Activated CD8-positive, alpha-beta T cell treated with anti-CD3 and anti-CD28 coated beads, Interleukin-2, amount 10 ng/mL, durations not matched to agents 7 days and 5 days (primary cell): Measurements from ENCODE around the gene BTN1A1. TPM values are rescaled to one million over a fixed set of nuclear protein-coding genes. Genes with fewer than 3 reads are reported as not detected.
"Not testable (repeated sequence)": the region's sequence is repeated elsewhere in the genome, so short reads cannot be mapped to it uniquely, and the experiment has no call there.

Experiments used
- ATAC-seq: fragments of 150-1000 bp; cut with Tn5 transposase; one replicate; pipeline ENCODE4 v1.10.0; 2021; ENCODE audit warnings: moderate library complexity
- CTCF ChIA-PET: fragments of 350-600 bp; sonication (Branson Sonifier 250); formaldehyde crosslinking; loops from one replicate; lab custom pipeline; 2021; ENCODE audit warnings: antibody characterized with exemption; lab: Charles Lee
- POLR2A ChIA-PET: fragments of 350-600 bp; sonication (Branson Sonifier 250); formaldehyde crosslinking; loops from one replicate; lab custom pipeline; 2021; ENCODE audit warnings: antibody characterized with exemption; lab: Charles Lee
- DNase-seq: peaks from one replicate; pipeline ENCODE4 v3.0.0-alpha.2; 2020
- H3K27ac Mint-ChIP-seq: one replicate; pipeline ENCODE4 v1.8.0; 2021; ENCODE audit warnings: mild to moderate bottlenecking, mixed read lengths
- H3K27me3 Mint-ChIP-seq: one replicate; pipeline ENCODE4 v1.8.0; 2021; ENCODE audit warnings: low read depth, mixed read lengths
- H3K36me3 Mint-ChIP-seq: one replicate; pipeline ENCODE4 v1.8.0; 2021; ENCODE audit warnings: low read depth, mixed read lengths
- H3K4me1 Mint-ChIP-seq: one replicate; pipeline ENCODE4 v1.8.0; 2021; ENCODE audit warnings: low read depth, mixed read lengths
- H3K4me3 Mint-ChIP-seq: one replicate; pipeline ENCODE4 v1.8.0; 2021; ENCODE audit warnings: mild to moderate bottlenecking, mixed read lengths
- H3K9me3 Mint-ChIP-seq: one replicate; pipeline ENCODE4 v1.8.0; 2022; ENCODE audit warnings: mixed read lengths; ENCODE audit not compliant: insufficient read depth
- total RNA-seq, 2 experiments: library from RNA; stranded (reverse); gene quantifications; one replicate each; pipeline ENCODE4 v1.2.3, GENCODE V29; 2021

BTN1A1 gene
- total RNA-seq, 2 experiments from 2014 or later: not detected

DNA sequence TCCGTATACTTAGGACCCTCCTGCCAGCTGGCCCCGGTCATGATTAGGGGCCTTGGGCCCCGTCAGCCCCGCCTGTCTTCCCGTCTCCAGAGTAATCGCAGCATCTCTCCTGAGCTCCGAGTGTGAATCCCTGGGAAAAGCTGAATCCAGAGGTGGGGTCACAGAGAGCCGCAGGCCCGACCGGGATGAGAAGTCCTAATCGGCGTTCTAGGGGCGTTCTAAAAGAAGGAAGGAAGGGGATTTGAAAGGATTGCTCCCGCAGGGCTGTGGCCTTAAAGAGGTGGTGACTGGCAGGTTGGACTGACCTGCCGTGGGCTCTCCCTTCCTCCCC is 38.4 kb downstream of the BTN1A1 start:
- peaks cover 53% of the 10 kb centered on the region for H3K4me1 Mint-ChIP-seq

DNA sequence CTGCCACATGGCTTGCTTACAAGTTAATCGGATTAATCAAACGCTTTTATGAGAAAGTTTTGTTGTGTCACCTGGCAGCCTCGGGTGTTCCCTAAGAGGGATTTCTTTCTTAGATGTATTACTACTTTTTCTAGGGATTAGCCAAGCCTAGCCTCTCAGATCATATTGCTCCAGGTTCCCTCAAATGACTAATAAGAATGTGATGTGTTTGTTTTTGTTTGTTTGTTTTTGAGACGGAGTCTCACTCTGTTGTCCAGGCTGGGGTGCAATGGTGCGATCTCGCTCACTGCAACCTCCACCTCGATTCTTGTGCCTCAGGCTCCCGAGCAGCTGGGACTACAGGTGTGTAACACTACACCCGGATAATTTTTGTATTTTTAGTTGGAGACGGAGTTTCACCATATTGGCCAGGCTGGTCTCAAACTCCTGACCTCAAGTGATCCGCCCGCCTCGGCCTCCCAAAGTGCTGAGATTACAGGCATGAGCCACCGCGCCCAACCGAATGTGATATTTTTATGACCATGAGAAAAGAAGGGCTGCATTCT is 39.0 kb downstream of the BTN1A1 start:
- peaks cover 37% of the 10 kb centered on the region for H3K36me3 Mint-ChIP-seq
- peak overlapping the region; percentile 87 for H3K4me3 Mint-ChIP-seq
- POLR2A ChIA-PET: interaction anchor here (1.0 to 2.9 kb wide), 5 partner anchors 12 to 1326 kb away, joined by 4 to 17 read pairs (median 9); a partner anchor contains a TSS
- H3K4me1 Mint-ChIP-seq: peaks cover 53% of the 10 kb centered on the region
- ATAC-seq (no peak), DNase-seq (peak; percentile 18)
- CTCF ChIA-PET: interaction anchor here (0.8 to 2.7 kb wide), 3 partner anchors 17 to 197 kb away, joined by 3 to 17 read pairs (median 11); no protein-coding TSS in a partner anchor
- H3K27ac Mint-ChIP-seq: peak overlapping the region; percentile 99
- no peaks in the 10 kb centered on the region for H3K9me3 Mint-ChIP-seq
- peaks cover 2% of the 10 kb centered on the region for H3K27me3 Mint-ChIP-seq

More for the DNA sequence above, 38.4 kb downstream of the BTN1A1 start:
- ATAC-seq: no peak
- CTCF ChIA-PET: interaction anchor here (1.0 to 2.7 kb wide), 8 partner anchors 14 to 202 kb away, joined by 3 to 23 read pairs (median 4); no protein-coding TSS in a partner anchor
- DNase-seq: no peak
- Mint-ChIP-seq H3K27me3 (peaks cover 2% of the 10 kb centered on the region), H3K27ac (peak overlapping the region; percentile 99), H3K9me3 (no peaks in the 10 kb centered on the region), H3K36me3 (peaks cover 33% of the 10 kb centered on the region), H3K4me3 (peak overlapping the region; percentile 87)
- POLR2A ChIA-PET: interaction anchor here (0.9 to 3.0 kb wide), 15 partner anchors 12 to 1327 kb away, joined by 3 to 23 read pairs (median 9); a partner anchor contains a TSS

DNA sequence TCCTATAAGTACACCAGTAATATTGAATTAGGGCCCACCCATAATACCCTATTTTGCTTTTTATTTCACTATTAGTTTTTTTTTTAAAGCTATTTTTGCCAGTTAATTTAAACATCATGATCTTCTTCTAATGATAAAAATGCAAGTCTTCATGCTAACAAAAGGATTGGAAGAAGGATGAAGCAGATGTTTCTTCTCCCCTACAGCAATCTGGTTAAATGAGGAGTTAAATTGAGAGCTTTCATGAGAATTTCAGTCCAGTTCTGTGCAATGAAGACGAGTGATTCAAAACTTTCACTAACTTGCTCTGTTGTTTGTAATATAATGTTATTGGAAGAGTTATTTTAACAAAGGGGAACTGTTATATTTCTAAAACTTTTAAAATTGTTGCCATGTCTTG is 41.5 kb downstream of the BTN1A1 start:
- ChIA-PET CTCF (interaction anchor here (1.2 kb wide), 2 partner anchors 67 to 167 kb away, joined by 3 read pairs; no protein-coding TSS in a partner anchor), POLR2A (no interaction called here)
- Mint-ChIP-seq H3K27me3 (peaks cover 2% of the 10 kb centered on the region), H3K27ac (peak overlapping the region; percentile 21), H3K36me3 (peaks cover 56% of the 10 kb centered on the region), H3K4me1 (peaks cover 47% of the 10 kb centered on the region), H3K9me3 (no peaks in the 10 kb centered on the region), H3K4me3 (no peak overlapping the region)
- ATAC-seq (no peak), DNase-seq (no peak)

DNA sequence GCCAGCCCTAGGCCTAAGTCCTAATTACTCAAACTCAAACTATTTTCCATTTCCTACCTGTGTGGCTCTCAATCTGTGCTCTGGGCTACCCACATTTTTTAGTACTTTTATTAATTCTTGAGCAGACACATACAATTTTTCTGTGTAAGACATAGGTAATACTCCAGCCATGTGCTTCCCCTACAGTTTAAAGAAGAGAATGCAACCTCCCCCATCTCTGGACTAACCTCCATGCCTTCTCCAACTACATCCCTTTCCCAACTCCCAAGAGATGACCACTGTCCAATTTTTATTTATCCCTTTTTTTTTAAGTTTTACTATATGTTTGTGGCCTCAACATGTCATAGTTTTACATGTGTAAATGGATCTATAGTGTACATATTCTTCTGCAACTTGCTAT is 43.9 kb downstream of the BTN1A1 start:
- H3K9me3 Mint-ChIP-seq: no peaks in the 10 kb centered on the region
- ChIA-PET CTCF (no interaction called here), POLR2A (no interaction called here)
- H3K36me3 Mint-ChIP-seq: peaks cover 53% of the 10 kb centered on the region
- DNase-seq (peak; percentile 21), ATAC-seq (peak; percentile 75)
- no peak overlapping the region for H3K4me3 Mint-ChIP-seq
- no peak overlapping the region for H3K27ac Mint-ChIP-seq
- H3K4me1 Mint-ChIP-seq: peaks cover 39% of the 10 kb centered on the region
- H3K27me3 Mint-ChIP-seq: no peaks in the 10 kb centered on the region

DNA sequence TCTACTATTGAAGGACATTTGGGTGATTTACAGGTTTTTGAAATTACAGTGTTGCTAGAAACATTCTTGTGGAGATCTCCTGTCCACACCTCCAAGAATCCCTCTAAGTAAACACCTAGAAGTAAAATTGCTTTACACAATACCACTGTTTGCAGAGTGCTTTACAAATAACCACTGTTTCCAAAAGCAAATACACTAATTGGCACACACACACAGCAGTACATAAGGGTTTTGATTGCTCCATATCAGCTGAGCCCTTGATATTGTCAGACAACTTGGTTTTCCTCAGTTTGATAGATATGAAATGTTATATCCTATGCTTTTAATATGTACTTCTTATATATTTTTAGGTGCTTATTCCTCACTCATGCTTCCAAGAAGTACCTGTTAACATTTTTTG is 44.4 kb downstream of the BTN1A1 start:
- no peaks in the 10 kb centered on the region for H3K9me3 Mint-ChIP-seq
- no peaks in the 10 kb centered on the region for H3K27me3 Mint-ChIP-seq
- ChIA-PET CTCF (no interaction called here), POLR2A (no interaction called here)
- DNase-seq (peak; percentile 13), ATAC-seq (no peak)
- H3K4me1 Mint-ChIP-seq: peaks cover 36% of the 10 kb centered on the region
- H3K4me3 Mint-ChIP-seq: no peak overlapping the region
- peaks cover 49% of the 10 kb centered on the region for H3K36me3 Mint-ChIP-seq
- no peak overlapping the region for H3K27ac Mint-ChIP-seq

DNA sequence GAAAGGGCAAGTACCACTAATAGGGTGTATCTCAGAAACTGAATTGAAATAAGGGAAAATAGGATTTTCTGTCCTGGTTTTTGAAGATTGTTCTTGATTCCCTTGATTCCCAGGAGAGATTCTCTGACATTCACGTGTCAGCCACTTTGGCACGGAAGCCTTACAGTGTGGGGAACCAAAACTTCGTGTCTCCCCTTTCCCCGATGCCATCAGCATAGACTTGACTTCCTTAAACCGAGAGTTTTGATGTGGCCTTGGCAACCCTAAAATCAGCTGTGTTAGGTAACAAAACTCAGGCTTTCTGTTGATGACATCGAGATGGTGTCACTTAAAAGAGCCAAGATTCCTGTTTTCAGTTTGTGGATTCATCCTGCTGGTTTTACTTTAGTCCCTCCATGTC is 45.5 kb downstream of the BTN1A1 start:
- ATAC-seq: no peak
- POLR2A ChIA-PET: interaction anchor here (1.4 kb wide), 1 partner anchor 387 kb away, joined by 3 read pairs; a partner anchor contains a TSS
- H3K27ac Mint-ChIP-seq: no peak overlapping the region
- H3K4me3 Mint-ChIP-seq: no peak overlapping the region
- peak; percentile 9 for DNase-seq
- no peaks in the 10 kb centered on the region for H3K27me3 Mint-ChIP-seq
- peaks cover 37% of the 10 kb centered on the region for H3K4me1 Mint-ChIP-seq
- CTCF ChIA-PET: interaction anchor here (1.3 kb wide), 2 partner anchors 23 to 204 kb away, joined by 3 read pairs; no protein-coding TSS in a partner anchor
- peaks cover 41% of the 10 kb centered on the region for H3K36me3 Mint-ChIP-seq
- H3K9me3 Mint-ChIP-seq: no peaks in the 10 kb centered on the region

DNA sequence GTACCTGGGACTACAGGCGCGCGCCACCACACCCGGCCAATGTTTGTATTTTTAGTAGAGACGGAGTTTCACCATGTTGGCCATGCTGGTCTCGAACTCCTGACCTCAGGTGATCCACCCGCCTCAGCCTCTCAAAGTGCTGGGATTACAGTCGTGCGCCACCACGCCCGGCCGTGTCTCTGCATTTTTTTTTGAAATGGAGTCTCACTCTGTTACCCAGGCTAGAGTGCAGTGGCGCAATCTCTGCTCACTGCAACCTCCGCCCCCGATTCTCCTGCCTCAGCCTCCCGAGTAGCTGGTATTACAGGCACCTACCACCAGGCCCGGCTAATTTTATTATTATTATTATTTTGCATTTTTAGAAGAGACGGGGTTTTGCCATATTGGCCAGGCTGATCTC is 47.3 kb downstream of the BTN1A1 start:
- POLR2A ChIA-PET: interaction anchor here (1.0 kb wide), 1 partner anchor 10 kb away, joined by 3 read pairs; no protein-coding TSS in a partner anchor
- H3K4me3 Mint-ChIP-seq, H3K9me3 Mint-ChIP-seq, ATAC-seq, CTCF ChIA-PET, H3K27me3 Mint-ChIP-seq, H3K27ac Mint-ChIP-seq: not testable (repeated sequence)
- peak; percentile 13 for DNase-seq
- H3K36me3 Mint-ChIP-seq: peaks cover 31% of the 10 kb centered on the region
- H3K4me1 Mint-ChIP-seq: peaks cover 32% of the 10 kb centered on the region

DNA sequence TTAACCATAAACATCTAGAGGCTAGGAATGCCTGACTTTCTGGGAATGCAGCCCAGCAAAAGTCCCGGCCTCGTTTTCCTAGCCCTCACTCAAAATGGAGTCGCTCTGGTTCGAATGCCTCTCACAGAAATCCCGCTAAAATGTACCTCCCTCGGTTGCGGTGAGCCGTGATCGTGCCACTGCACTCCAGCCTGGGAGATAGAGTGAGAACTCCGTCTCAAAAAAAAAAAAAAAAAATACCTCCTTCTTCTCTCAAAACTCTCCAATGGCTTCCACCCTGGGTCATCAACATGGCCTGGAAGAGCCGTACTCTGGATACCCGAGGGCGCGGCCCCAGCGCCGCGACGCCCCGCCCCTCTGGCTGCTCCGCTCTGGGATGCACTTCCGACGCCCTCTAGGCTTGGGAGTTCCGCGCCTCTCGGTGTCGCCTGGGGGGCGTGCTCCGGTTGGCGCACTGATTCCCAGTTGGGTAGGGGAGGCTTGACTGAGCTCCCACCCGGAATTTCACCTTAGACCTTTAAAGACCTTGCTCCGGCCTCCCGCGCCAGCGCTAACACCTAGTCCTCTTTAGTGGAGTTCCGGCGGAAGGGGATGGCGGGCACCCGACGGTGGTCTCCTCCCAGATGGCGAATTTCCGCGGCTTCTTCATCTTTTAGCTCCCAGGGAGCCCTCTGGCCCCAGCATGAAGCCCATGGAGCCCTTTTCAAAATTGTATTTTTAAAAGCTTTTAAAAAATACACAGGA is 50.3 kb downstream of the BTN1A1 start:
- CTCF ChIA-PET: interaction anchor here (1.1 to 5.3 kb wide), 5 partner anchors 13 to 209 kb away, joined by 3 to 38 read pairs (median 8); partner anchors contain the start of gene HMGN4
- peaks cover 22% of the 10 kb centered on the region for H3K4me1 Mint-ChIP-seq
- H3K36me3 Mint-ChIP-seq: peaks cover 11% of the 10 kb centered on the region
- DNase-seq (peak; percentile 58), ATAC-seq (peak; percentile 52)
- peak overlapping the region; percentile 87 for H3K4me3 Mint-ChIP-seq
- H3K27ac Mint-ChIP-seq: peak overlapping the region; percentile 86
- H3K9me3 Mint-ChIP-seq: no peaks in the 10 kb centered on the region
- H3K27me3 Mint-ChIP-seq: no peaks in the 10 kb centered on the region
- POLR2A ChIA-PET: interaction anchor here (0.5 to 1.5 kb wide), 4 partner anchors 12 to 582 kb away, joined by 3 to 9 read pairs (median 3); partner anchors contain the start of gene HMGN4

DNA sequence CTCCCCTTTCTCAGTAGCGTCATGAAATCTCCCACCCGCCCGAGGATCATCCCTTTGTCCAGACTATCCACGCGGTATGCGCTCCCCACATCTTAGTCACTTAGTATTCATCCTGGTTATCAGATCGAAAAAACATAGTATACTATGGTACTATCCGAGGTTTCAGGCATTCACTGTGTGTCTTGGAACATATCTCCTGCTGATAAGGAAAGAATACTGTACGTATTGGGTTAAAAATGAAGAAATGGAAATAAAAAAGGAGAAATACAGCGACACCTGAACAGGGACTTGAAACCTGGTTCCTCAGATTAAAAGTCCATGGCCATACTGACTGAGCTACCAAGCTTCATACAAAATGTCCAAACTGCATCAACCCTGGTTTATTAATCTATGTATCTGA is 52.1 kb downstream of the BTN1A1 start:
- Mint-ChIP-seq H3K9me3 (no peaks in the 10 kb centered on the region), H3K36me3 (no peaks in the 10 kb centered on the region), H3K4me1 (peaks cover 36% of the 10 kb centered on the region), H3K27ac (no peak overlapping the region), H3K4me3 (no peak overlapping the region), H3K27me3 (no peaks in the 10 kb centered on the region)
- CTCF ChIA-PET: interaction anchor here (1.1 to 5.3 kb wide), 5 partner anchors 15 to 212 kb away, joined by 3 to 38 read pairs (median 21); partner anchors contain the start of gene HMGN4
- DNase-seq (peak; percentile 8), ATAC-seq (no peak)
- POLR2A ChIA-PET: interaction anchor here (0.9 to 1.1 kb wide), 3 partner anchors 11 to 210 kb away, joined by 3 to 5 read pairs (median 3); partner anchors contain the start of gene HMGN4

DNA sequence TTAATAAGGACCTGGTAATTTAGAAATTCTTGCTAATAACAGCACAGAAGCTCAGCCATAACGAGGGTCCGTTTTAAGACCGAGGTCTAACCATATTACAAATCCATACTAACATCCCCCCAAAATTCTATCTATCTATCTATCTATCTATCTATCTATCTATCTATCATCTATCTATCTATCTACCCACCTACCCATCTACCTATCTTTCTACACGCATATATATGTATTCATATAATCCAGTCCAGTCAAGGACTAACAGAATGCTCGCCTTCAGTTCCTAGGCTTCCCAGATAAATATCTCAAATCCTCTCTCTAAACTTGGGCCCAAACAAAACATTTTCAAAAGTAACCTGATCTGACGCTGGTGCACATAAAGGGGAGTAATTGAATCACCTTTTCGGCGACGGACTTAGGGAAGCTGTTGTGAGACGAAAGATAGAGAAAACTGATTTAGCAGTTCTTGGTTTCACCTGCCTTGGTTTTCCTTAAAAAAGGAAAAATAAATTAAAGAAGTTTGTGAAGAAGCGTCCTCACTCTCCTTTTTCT is 52.6 kb downstream of the BTN1A1 start:
- ATAC-seq (no peak), DNase-seq (no peak)
- Mint-ChIP-seq H3K36me3 (no peaks in the 10 kb centered on the region), H3K4me3 (no peak overlapping the region), H3K27ac (no peak overlapping the region), H3K4me1 (peaks cover 36% of the 10 kb centered on the region), H3K9me3 (no peaks in the 10 kb centered on the region), H3K27me3 (no peaks in the 10 kb centered on the region)
- ChIA-PET POLR2A (interaction anchor here (0.9 to 2.3 kb wide), 5 partner anchors 11 to 318 kb away, joined by 3 to 20 read pairs (median 3); partner anchors contain the start of gene HMGN4), CTCF (interaction anchor here (1.0 to 5.3 kb wide), 7 partner anchors 11 to 223 kb away, joined by 3 to 38 read pairs (median 8); partner anchors contain the start of gene HMGN4)

DNA sequence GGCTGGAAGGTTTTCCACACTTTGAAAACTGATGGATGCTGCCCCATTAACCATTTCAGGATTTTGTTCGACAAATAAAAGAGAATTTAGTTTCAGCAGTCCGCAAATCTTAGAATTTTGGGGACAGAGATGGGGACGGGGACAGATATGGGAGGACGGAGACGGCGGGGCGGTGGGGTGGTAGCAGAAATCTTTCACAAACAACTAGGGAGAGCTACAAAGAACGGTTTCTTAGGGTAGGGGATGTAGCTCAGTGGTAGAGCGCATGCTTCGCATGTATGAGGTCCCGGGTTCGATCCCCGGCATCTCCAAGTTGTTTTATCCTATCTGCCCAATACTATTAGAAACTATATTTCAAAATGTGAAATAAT is 53.1 kb downstream of the BTN1A1 start:
- no peak overlapping the region for H3K27ac Mint-ChIP-seq
- ChIA-PET POLR2A (interaction anchor here (0.6 to 2.3 kb wide), 4 partner anchors 16 to 319 kb away, joined by 3 to 20 read pairs (median 3); partner anchors contain the start of gene HMGN4), CTCF (interaction anchor here (1.0 to 5.3 kb wide), 8 partner anchors 10 to 224 kb away, joined by 3 to 38 read pairs (median 8); partner anchors contain the start of gene HMGN4)
- ATAC-seq (peak; percentile 61), DNase-seq (peak; percentile 87)
- H3K9me3 Mint-ChIP-seq: no peaks in the 10 kb centered on the region
- no peaks in the 10 kb centered on the region for H3K36me3 Mint-ChIP-seq
- peaks cover 36% of the 10 kb centered on the region for H3K4me1 Mint-ChIP-seq
- H3K4me3 Mint-ChIP-seq: no peak overlapping the region
- no peaks in the 10 kb centered on the region for H3K27me3 Mint-ChIP-seq
